ES-I3 (cell line): ENCODE measurements around the gene ARL8A.
"Not testable (repeated sequence)": the region's sequence is repeated elsewhere in the genome, so short reads cannot be mapped to it uniquely, and the experiment has no call there.

Experiments
- H3K36me3 ChIP-seq: 2 replicates; pipeline ENCODE4 v1.6.1; 2013; ENCODE audit warnings: mild to moderate bottlenecking, low read length, control low read depth, moderate library complexity; ENCODE audit not compliant: insufficient read depth
- H3K4me1 ChIP-seq: 2 replicates; pipeline ENCODE4 v1.6.1; 2013; ENCODE audit warnings: mild to moderate bottlenecking, control low read depth, low read length; ENCODE audit not compliant: insufficient read depth
- H3K9ac ChIP-seq: 2 replicates; pipeline ENCODE4 v1.6.1; 2013; ENCODE audit warnings: low read depth, mild to moderate bottlenecking, low read length, moderate library complexity
- H3K9me3 ChIP-seq: 2 replicates; pipeline ENCODE4 v1.6.1; 2013; ENCODE audit warnings: mild to moderate bottlenecking, low read length, moderate library complexity; ENCODE audit not compliant: control insufficient read depth, insufficient read depth

The ARL8A gene

DNA sequence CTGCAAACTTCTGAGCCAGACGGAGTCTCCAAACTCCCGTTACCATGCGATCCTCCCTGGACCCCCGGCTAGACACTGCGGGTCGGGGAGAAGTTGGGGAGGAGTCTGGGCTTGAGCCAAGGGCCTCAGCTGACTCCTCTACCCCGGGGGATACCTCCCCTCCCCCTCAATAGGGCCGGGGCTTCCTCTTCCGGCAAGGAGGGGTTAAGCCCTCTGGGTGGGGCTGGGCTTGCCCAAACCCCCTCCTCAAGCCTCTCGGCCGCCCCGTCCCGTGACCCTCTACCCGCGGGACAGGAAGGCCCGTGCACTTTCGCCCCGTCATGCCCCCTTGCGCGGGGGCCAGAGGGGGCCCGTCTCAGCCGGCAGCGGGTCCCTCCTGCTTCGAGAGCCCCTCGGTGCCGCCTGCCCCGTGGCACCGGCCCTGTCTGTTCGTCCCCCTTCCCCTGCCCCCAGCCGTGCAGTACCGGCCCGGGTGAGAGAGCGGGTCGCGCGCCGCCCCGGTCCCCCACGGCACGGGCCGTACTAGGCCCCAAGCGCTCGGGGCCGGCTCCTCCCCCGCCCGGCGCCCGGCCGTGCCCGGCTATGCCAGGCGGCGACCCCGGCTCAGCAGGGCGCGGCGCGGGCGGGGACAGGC lies 652 bp downstream of the ARL8A start:
- Histone ChIP-seq H3K9ac (peak overlapping the region; percentile 88), H3K9me3 (no peaks in the 10 kb centered on the region), H3K36me3 (no peaks in the 10 kb centered on the region), H3K4me1 (no peaks in the 10 kb centered on the region; the same call in 1 of the 2 replicates)

DNA sequence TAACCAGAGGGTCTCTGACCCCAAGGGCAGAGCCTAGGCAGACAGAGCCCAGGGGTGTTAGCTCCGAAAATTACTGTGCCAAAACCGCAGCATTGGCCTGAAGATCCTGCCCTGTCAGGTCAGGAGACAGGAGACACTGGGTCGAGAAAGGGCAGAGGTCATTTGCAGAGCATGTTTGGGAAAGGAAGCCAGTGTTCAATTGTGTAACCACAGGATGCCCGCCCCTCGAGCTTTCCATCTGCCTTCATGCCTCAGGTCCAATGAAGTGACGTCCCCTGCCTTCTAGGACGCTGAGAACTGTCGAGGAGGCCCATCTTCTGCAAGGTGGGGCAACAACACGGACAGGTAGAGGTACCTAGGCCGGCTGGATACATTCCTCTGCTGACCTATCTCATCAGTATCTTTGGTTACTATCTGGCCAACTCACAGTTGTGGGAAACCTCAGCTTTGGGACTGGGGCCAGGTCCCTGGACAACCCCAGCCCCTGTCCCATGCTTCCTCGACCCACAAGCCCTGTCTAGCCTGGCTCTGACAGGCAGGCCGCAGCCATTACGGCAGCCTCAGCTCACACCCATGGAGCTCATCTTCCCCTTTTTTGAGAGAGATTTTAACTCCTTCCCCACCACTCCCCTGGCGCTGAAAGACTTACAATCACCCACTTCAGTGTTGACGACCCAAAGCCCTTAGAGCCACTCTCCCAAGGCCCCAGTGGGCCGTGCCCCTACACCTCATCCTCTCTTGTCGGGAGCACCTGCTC lies 1.3 kb downstream of the ARL8A start:
- no peaks in the 10 kb centered on the region; the same call in 1 of the 2 replicates for H3K4me1 ChIP-seq
- no peaks in the 10 kb centered on the region for H3K36me3 ChIP-seq
- H3K9me3 ChIP-seq: no peaks in the 10 kb centered on the region
- H3K9ac ChIP-seq: peak overlapping the region; percentile 88

- H3K9ac ChIP-seq, H3K4me1 ChIP-seq, H3K36me3 ChIP-seq, H3K9me3 ChIP-seq: not testable (repeated sequence)
Observed at GRCh38 chr1:202141468-202141867, 3.1 kb downstream of the ARL8A start.

DNA sequence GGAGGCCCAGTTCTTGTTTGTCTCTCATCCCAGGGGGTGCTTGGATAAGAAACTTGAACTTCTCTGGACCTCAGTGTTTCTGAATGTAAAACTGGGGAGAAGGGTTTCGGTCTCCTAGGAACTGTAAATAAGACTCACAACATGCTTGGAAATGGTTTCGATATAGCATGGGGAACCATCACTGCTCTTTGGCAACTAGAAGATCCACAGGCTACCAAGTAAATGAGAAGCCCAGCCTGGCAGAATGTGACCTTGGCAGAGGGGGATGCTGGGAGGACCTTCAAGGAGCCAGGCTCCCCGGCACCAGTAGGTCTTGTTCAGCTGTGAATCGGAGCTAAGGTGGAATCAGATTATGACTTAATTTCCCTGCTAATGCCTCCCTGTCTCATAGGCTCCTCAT lies 3.7 kb downstream of the ARL8A start:
- H3K9ac ChIP-seq: no peak overlapping the region
- H3K36me3 ChIP-seq: no peaks in the 10 kb centered on the region
- no peaks in the 10 kb centered on the region for H3K9me3 ChIP-seq
- no peaks in the 10 kb centered on the region; the same call in 1 of the 2 replicates for H3K4me1 ChIP-seq

DNA sequence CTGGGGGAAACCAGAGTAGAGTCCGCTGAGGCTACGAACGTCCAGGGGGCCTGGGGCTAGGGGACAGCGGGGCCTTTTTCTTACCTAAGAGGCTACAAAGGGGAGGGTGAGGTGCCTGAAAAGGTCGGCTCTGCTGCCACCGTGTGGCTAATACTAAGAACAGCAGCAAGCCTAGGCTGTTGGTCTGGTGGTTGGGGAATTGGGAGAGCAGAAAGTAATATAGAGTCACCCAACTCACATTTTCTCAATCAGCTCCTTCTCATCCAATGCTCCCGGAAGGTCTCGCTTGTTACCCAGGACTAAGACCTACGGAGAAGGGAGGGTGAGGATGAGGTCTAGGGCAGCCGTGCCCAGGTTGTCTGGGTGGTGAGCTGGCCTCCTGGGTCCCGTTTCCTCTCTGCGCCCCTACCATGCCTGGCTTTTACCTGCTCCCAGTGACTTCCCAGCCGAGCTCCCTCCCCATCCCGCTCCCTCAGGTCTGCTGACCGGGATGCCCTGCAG lies 9.3 kb downstream of the ARL8A start:
- H3K36me3 ChIP-seq: peaks cover 12% of the 10 kb centered on the region
- H3K4me1 ChIP-seq: no peaks in the 10 kb centered on the region; the same call in none of the 2 replicates
- H3K9me3 ChIP-seq: no peaks in the 10 kb centered on the region
- no peak overlapping the region for H3K9ac ChIP-seq

DNA sequence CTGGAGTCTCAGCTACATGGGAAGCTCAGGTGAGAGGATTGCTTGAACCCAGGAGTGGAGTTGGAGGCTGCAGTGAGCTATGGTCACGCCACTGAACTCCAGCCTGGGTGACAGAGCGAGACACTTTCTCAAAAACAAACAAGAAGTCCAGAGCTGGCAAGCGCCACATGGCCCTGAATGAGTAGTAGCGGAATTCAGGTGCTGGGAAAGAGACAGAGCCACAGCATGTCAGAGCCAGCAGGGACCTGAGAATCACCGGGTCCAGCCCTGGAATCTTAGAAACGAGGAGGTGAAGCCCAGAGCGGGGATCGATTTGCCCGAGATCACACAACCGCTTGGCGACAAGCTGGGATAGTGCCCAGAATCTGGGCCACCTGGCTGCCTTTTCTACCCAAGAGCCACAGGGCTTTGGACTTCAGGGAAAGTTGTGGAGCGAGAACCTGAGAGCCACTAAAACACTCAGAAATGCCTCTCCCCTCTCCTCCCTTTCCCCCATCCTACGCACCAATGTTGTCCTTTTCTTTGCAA lies 9.8 kb downstream of the ARL8A start:
- Histone ChIP-seq H3K9ac (no peak overlapping the region), H3K9me3 (no peaks in the 10 kb centered on the region), H3K36me3 (peaks cover 12% of the 10 kb centered on the region), H3K4me1 (no peaks in the 10 kb centered on the region; the same call in none of the 2 replicates)

DNA sequence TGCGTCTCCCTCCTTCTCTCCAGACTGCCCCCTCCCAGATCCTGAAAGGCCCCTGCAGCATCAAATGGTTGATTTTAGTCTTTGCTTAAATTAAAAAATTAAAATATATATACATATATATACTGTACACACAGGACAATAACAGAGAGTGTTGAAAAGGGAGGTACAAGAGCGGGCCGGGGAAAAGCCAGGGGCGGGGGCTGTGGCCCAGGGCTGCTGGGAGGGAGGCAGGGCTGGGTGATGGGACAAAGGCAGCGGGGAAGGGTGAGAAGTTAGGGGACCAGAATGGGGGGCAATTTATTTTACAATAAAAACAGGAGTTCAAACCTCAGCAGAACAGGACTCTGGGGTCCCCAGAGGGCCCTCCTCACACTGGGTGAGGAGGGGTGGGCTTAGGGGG lies 10.5 kb downstream of the ARL8A start:
- H3K9me3 ChIP-seq: no peaks in the 10 kb centered on the region
- H3K4me1 ChIP-seq: no peaks in the 10 kb centered on the region; the same call in none of the 2 replicates
- no peak overlapping the region for H3K9ac ChIP-seq
- peaks cover 12% of the 10 kb centered on the region for H3K36me3 ChIP-seq

DNA sequence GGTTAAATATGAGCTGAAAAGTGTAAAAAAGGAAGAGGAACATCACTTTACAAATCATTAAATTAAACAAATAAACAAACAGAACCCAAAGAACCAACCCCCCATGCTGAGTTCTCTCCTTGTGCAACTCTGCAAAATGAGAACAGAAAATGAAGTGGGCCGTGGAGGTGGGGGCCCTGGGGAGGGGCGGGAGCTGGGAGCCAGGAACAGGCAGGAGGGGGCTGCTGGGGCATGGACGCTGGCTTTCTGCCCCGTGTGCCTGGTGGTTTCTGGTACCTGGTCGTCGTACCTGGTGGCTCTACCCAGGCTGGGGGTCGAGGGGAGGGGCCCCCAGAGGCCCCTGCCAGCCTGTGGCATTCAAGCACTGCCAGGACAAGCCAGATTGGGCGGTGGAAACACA lies 11.0 kb downstream of the ARL8A start:
- H3K9me3 ChIP-seq: no peaks in the 10 kb centered on the region
- peaks cover 12% of the 10 kb centered on the region for H3K36me3 ChIP-seq
- no peak overlapping the region for H3K9ac ChIP-seq
- H3K4me1 ChIP-seq: no peaks in the 10 kb centered on the region; the same call in none of the 2 replicates

DNA sequence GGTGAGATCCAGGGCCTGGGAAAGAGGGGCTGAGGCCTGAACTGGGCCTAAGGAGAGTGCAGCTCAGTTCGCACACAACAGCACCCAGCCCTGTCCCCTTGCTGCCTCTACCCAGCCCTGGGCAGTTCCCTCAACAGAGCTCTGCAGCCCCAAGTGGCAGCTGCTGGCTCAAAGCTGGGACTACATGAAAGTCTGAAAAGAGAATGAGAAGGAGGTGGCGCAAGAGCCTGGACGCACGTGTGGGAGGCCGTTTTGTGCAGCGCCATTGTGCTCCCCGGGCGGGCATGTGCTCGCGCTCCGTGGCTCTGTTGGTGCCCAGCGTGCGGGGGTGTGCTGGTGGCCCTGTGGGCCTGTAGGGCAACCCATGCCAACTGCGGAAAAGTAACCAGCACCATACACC lies 11.5 kb downstream of the ARL8A start:
- Histone ChIP-seq H3K4me1 (no peaks in the 10 kb centered on the region; the same call in 1 of the 2 replicates), H3K36me3 (peaks cover 12% of the 10 kb centered on the region), H3K9ac (no peak overlapping the region), H3K9me3 (no peaks in the 10 kb centered on the region)

DNA sequence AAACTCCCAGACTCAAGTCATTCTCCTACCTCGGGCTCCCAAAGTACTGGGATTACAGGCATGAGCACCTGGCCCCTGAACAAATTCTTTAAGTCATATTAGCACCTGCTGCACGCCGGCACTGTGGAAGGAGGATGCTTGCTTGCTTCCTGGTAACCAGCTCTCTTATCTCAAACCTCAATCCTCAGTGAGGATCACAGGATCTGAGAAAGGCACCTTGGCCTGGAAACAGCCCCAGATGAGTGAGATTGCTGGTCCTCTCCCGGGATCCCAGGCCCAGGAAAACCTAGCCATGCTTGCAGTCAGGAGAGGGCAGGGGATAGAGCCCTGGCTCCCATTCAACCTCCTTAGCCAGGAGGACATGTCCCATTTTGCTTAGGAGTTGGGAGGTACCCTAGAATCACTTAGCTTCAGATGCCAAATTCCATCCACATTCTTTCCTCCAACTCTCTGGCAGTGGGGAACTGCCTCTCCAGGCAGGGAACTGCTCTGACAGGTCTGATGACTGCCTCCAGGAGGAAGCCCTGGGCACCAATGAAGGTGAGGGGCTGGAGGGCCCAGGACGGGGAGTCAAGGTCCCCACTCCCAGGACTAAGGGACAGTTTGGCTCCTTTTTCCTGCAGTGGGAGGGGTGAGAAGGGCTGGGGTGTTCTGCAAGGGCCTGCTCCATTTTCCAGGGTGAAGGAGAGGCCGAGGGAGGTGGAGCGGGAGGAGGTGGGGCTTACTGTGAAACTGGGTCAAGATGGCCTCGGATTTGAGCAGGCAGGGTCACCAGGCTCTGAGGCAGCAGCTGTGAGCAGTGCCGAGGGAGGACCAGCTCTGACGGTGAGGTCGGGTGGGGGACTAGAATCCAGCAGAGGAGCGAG lies 12.3 kb downstream of the ARL8A start:
- Histone ChIP-seq H3K36me3 (peaks cover 12% of the 10 kb centered on the region), H3K9me3 (no peaks in the 10 kb centered on the region), H3K4me1 (no peaks in the 10 kb centered on the region; the same call in 1 of the 2 replicates), H3K9ac (no peak overlapping the region)

DNA sequence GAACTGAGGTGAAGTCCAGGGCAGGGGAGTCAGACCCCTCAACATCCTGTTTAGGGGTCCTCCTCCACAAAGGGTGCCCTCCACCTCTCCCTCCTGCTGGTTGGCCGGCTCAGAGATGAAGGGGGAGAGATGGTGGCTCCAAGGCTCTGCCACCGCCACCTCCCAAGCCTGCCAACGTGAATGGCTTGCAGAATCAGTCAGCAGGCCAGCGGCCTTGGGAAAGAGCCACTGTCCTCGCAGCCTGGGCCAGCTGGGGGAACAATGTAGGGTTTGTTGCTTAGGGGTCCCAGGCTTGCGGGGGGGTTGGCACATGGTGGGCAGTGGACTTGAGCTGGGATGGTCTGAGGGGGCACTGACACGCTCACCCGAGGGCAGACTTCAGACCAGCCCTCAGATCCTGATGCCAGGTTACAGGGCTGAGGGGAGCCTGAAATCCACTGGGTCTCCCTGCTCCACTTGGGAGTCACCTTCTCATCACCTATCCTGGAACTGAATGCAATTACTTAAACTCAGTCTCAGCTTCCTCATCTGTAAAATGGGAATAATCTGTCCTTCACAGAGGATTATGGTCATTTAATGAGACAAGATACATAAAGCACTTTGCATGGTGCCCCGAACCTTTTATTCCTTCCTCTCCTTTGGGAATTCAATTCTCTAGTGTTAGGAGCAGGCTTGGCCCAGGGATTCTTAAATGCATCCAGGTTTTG lies 13.6 kb downstream of the ARL8A start:
- Histone ChIP-seq H3K36me3 (peaks cover 12% of the 10 kb centered on the region), H3K4me1 (no peaks in the 10 kb centered on the region; the same call in 1 of the 2 replicates), H3K9ac (no peak overlapping the region), H3K9me3 (no peaks in the 10 kb centered on the region)

GRCh38 chr1:202130297-202130721 lies 14.2 kb downstream of the ARL8A start:
- Histone ChIP-seq H3K36me3 (peaks cover 12% of the 10 kb centered on the region), H3K4me1 (no peaks in the 10 kb centered on the region; the same call in 1 of the 2 replicates), H3K9me3 (no peaks in the 10 kb centered on the region), H3K9ac (no peak overlapping the region)

DNA sequence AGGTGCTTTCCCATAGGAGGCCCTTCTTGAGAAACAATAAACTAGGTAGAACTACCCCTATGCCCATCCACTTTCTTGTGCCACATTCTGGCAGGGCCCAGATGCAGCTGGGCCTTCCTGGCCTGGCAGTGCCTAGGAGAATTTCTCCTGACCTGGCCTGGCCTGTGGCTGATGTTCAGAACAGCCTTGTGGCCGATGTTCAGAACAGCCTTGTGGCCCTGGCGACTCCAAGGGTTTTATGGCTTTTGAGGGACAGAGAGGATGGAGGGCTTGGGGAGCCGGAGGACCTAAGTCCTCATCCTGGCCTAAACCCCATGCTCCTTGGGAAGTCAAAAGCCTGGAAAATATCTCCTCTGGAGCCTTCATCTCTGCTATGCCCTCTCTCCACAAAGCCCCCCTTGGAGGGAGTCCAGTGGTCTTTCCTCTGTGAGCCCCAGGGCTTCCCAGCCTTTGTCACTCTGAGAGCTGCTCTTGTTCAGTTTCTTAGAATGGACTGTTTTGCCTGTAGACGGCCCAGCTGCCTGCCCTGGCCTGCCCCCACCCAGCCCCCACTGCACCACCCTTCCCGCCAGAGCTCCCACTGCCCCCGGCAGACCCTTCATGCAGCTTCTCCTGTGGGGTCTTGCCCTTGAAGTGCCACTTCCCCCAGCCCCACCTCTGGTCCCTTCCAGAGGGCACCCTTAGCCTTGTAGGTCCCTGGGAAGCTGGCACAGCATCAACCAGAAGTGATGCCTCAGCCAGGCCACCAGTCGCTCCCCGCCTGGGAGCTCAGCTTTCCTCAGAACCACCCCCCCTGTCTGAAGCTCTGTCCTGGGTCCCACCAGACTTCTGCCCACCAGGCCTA lies 14.9 kb downstream of the ARL8A start:
- Histone ChIP-seq H3K36me3 (peaks cover 8% of the 10 kb centered on the region), H3K9ac (no peak overlapping the region), H3K9me3 (no peaks in the 10 kb centered on the region), H3K4me1 (no peaks in the 10 kb centered on the region)
